ENCODE measurements around the gene FER1L5. TPM values are rescaled to one million over a fixed set of nuclear protein-coding genes. Genes with fewer than 3 reads are reported as not detected.

Gene FER1L5
- total RNA-seq, 2 donors from 2014 or later: 0.59 to 2.3 TPM

- intact Hi-C loops (cut with DNase I): no loop called here
- Histone ChIP-seq H3K4me1 (replicated peaks) (no peaks in the 10 kb centered on the region), H3K9me3 (no peaks in the 10 kb centered on the region), H3K27ac (no peak overlapping the region), H3K36me3 (peaks cover 9 to 17% of the 10 kb centered on the region in 2 donors), H3K27me3 (replicated peaks; ENCODE audit: insufficient read depth) (no peaks in the 10 kb centered on the region), H3K4me3 (no peak overlapping the region)
- TF ChIP-seq CTCF (IDR thresholded peaks at IDR 0.05) (no peak), POLR2A (IDR thresholded peaks at IDR 0.05) (no peak), POLR2AphosphoS5 (IDR thresholded peaks at IDR 0.05) (no peak)
- DNase-seq (ENCODE audit: low spot score): no peak
- 86% methylated on average over 8 of the region's 8 CpGs for WGBS
Observed at GRCh38 chr2:96601382-96602292, 40.9 kb upstream of the FER1L5 start.

- peak; percentile 11 for DNase-seq (ENCODE audit: low spot score)
- no peak overlapping the region for H3K4me3 ChIP-seq
- no peaks in the 10 kb centered on the region for H3K9me3 ChIP-seq
- H3K27me3 ChIP-seq (replicated peaks; ENCODE audit: insufficient read depth): no peaks in the 10 kb centered on the region
- WGBS: 100% methylated on average over 2 of the region's 2 CpGs
- peaks cover 10 to 17% of the 10 kb centered on the region in 2 donors for H3K36me3 ChIP-seq
- intact Hi-C loops (cut with DNase I): no loop called here
- H3K4me1 ChIP-seq (replicated peaks): no peaks in the 10 kb centered on the region
- TF ChIP-seq POLR2AphosphoS5 (IDR thresholded peaks at IDR 0.05): no peak
- peak in 1 of 4 experiments; percentile 45 for TF ChIP-seq CTCF (IDR thresholded peaks at IDR 0.05)
- TF ChIP-seq POLR2A (IDR thresholded peaks at IDR 0.05): no peak
- no peak overlapping the region for H3K27ac ChIP-seq
Observed at GRCh38 chr2:96602330-96602823, 40.2 kb upstream of the FER1L5 start.

- H3K36me3 ChIP-seq: peaks cover 21 to 28% of the 10 kb centered on the region in 2 donors
- no peak overlapping the region for H3K27ac ChIP-seq
- no peak overlapping the region for H3K4me3 ChIP-seq
- intact Hi-C loops (cut with DNase I): no loop called here
- H3K27me3 ChIP-seq (replicated peaks; ENCODE audit: insufficient read depth): no peaks in the 10 kb centered on the region
- 91% methylated on average over 2 of the region's 2 CpGs for WGBS
- H3K4me1 ChIP-seq (replicated peaks): no peaks in the 10 kb centered on the region
- DNase-seq (ENCODE audit: low spot score): no peak
- no peaks in the 10 kb centered on the region for H3K9me3 ChIP-seq
- TF ChIP-seq POLR2A (IDR thresholded peaks at IDR 0.05): no peak
- peak in 2 of 4 experiments; percentile 4 to 9 for TF ChIP-seq CTCF (IDR thresholded peaks at IDR 0.05)
Observed at GRCh38 chr2:96604104-96604503, 38.5 kb upstream of the FER1L5 start.

GRCh38 chr2:96608469-96609455, 33.8 kb upstream of the FER1L5 start:
- WGBS: 82% methylated on average over 13 of the region's 13 CpGs
- peaks cover 31 to 59% of the 10 kb centered on the region in 2 donors for H3K36me3 ChIP-seq
- no peaks in the 10 kb centered on the region for H3K27me3 ChIP-seq (replicated peaks; ENCODE audit: insufficient read depth)
- no peak overlapping the region for H3K27ac ChIP-seq
- H3K9me3 ChIP-seq: no peaks in the 10 kb centered on the region
- no peak for DNase-seq (ENCODE audit: low spot score)
- intact Hi-C loops (cut with DNase I): no loop called here
- TF ChIP-seq POLR2A (IDR thresholded peaks at IDR 0.05): no peak
- no peak for TF ChIP-seq POLR2AphosphoS5 (IDR thresholded peaks at IDR 0.05)
- TF ChIP-seq CTCF (IDR thresholded peaks at IDR 0.05): no peak
- no peak overlapping the region for H3K4me3 ChIP-seq
- H3K4me1 ChIP-seq (replicated peaks): no peaks in the 10 kb centered on the region
